Activated CD8-positive, alpha-beta memory T cell treated with anti-CD3 and anti-CD28 coated beads for 36 hours (primary cell): ENCODE measurements around the gene EGF. TPM values are rescaled to one million over a fixed set of nuclear protein-coding genes. Genes with fewer than 3 reads are reported as not detected.
"Not testable (repeated sequence)": the region's sequence is repeated elsewhere in the genome, so short reads cannot be mapped to it uniquely, and the experiment has no call there.

Experiments
- CTCF ChIA-PET: fragments of 350-600 bp; sonication (Branson Sonifier 250); formaldehyde crosslinking; loops from one replicate; lab custom pipeline; 2021; ENCODE audit warnings: antibody characterized with exemption; lab: Charles Lee
- POLR2A ChIA-PET: fragments of 350-600 bp; sonication (Branson Sonifier 250); formaldehyde crosslinking; loops from one replicate; lab custom pipeline; 2021; ENCODE audit warnings: antibody characterized with exemption; lab: Charles Lee
- total RNA-seq, 2 experiments: library from RNA; stranded (reverse); gene quantifications; one replicate each; pipeline ENCODE4 v1.2.3, GENCODE V29; 2021

Gene EGF
- total RNA-seq, 2 experiments from 2014 or later, result not detected

DNA sequence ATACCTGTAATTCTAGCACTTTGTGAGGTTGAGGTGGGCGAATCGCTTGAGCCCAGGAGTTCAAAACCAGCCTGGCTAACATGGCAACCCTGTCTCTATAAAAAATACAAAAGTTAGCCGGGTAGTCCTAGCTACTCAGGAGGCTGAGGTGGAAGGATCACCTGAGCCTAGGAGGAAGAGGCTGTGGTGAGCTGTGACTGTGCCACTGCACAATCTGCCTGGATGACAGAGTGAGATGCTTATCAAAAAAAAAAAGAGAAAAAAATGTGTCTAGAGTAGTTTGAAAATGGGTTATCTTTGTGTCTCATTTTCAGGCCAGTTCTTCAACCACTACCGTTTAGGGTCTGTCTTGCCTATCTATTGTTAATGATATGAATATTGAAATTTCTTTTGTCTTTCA, 98.1 kb downstream of the EGF start:
- CTCF ChIA-PET, result no interaction called here
- POLR2A ChIA-PET, result no interaction called here

DNA sequence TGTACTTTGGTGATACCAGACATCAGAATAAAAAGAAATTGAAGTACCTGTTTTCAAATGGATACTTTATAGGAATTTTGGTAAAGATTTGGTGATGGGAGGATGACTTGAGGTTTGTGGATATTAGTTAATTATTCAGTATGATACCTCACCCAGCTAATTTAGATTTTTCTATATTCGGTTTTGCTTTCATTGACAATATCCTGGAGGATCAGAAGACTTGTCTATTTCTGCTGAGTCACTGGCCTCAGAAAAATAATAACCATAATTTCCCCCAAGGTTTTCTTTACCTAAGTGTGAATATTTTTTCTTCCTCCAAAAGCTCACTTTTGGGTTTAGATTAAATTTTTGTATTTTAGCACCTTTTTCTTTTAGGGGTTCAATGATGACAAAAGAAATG, 100.2 kb downstream of the EGF start:
- ChIA-PET POLR2A (no interaction called here), CTCF (no interaction called here)

DNA sequence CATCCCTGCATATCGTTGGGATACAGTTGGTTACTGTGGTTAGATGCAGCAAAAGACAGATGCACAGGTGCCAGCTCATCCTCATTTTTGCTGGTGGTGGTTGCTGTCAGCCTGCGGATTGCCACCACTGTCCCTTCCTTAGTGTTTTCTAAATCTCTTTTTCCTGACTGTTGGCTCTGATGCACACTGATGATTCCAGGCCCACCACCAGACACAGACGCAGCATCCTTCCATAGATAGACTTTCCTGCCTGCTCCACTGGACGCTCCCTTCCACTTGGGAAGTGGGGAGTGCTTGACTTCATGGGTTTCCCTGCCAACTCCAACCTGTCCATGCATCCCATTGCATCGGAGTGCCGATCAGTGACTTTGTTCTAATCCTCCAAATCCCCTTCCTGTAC, 101.5 kb downstream of the EGF start:
- CTCF ChIA-PET, result no interaction called here
- POLR2A ChIA-PET, result no interaction called here

GRCh38 chr4:110019153-110019552, 106.5 kb downstream of the EGF start:
- ChIA-PET POLR2A (no interaction called here), CTCF (interaction anchor here (0.6 kb wide), 1 partner anchor 657 kb away, joined by 3 read pairs; no protein-coding TSS in a partner anchor)

DNA sequence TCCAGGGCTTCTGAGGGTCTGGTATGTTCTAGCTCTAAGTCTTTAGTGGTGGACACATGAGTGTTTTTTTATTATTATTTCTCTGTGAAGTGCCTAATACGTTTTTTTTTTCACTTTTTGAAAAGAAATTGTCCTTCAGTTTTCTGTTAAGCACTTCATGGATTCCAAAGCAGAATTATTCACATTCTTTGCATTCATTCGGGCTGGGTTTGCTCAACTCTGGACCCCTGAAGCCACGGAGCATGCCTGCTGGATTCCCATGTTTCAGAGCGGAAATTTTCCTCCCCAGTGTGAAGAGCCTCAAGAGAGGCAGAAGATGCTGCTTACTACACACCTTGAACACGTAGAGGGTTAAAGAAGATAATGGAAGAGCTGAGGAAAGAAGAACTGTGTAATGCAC, 107.5 kb downstream of the EGF start:
- ChIA-PET POLR2A (no interaction called here), CTCF (no interaction called here)

GRCh38 chr4:110020646-110021443, 108.2 kb downstream of the EGF start:
- ChIA-PET CTCF (no interaction called here), POLR2A (no interaction called here)

- ChIA-PET CTCF (interaction anchor here (1.2 kb wide), 1 partner anchor 24 kb away, joined by 4 read pairs; no protein-coding TSS in a partner anchor), POLR2A (no interaction called here)
Observed at GRCh38 chr4:110022457-110022856, 109.8 kb downstream of the EGF start.

- ChIA-PET CTCF (no interaction called here), POLR2A (no interaction called here)
Observed at GRCh38 chr4:110025056-110025455, 112.4 kb downstream of the EGF start.

GRCh38 chr4:110025718-110026117, 113.0 kb downstream of the EGF start:
- POLR2A ChIA-PET, result no interaction called here
- CTCF ChIA-PET, result no interaction called here

DNA sequence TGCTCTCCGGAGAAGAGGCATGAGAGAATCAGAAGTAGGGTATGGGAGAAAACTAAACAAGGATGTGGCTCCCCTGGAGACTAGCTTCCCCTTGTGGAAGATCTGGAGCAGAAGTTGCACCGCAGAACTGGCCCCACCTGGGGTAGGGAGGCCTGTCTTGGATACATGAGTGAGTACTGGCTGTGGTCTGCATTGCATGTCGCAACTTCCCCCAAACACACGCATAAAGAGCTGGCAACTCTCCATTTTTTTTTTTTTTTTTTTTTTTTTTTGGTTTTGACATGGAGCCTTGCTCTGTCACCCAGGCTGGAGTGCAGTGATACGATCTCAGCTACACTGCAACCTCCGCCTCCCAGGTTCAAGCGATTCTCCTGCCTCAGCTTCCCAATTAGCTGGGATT, 119.9 kb downstream of the EGF start:
- POLR2A ChIA-PET, result interaction anchor here (0.5 kb wide), 1 partner anchor 195 kb away, joined by 12 read pairs; no protein-coding TSS in a partner anchor
- CTCF ChIA-PET, result no interaction called here

DNA sequence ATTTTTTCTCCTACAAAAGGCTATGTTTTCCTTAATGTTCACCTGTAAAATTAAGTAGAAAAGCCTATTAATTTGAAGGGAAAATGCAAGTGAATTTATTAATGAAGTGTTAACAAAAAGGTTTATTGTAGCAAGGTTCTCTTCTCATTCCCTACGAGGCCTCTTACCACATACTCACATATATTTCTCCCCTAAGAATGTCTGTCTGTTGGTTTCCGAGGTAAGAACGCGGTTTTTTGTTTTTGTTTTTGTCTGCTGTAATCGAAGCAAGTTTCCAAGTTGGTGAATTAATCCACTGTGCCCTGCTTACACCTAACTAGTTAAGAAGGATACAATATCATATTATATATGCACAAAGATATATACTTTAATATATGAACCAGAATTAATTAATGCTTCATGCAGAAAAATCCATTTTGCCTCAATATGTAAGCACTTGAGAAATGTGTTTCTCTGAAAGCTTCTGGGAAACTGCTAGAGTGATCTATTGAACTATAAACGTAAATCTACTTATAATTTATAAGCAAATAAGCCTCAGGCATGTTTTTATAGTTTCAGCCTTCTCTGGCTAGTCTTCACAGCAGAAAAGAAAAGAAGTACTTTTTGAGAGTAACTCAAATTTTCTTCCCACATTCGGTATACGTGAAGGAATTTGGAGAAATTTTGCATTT, 120.8 kb downstream of the EGF start:
- ChIA-PET POLR2A (no interaction called here), CTCF (no interaction called here)

DNA sequence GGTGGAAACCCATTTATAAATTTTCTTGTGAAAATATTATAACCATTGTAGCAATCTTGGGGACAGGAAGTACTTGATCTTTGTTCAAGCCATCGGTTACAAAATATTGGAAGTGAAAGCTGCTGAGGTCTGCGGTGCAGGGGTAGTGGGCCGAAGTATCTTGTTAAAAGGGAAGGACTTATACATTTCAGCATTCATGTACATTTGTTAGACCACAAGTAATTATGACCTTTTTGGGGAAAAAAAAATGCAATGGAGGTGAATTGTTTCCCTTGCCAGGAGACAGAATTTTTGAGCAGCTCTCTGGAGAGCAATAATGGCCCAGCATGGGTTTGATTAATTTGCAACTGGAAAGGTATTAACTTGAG, 121.3 kb downstream of the EGF start:
- ChIA-PET POLR2A (no interaction called here), CTCF (no interaction called here)

DNA sequence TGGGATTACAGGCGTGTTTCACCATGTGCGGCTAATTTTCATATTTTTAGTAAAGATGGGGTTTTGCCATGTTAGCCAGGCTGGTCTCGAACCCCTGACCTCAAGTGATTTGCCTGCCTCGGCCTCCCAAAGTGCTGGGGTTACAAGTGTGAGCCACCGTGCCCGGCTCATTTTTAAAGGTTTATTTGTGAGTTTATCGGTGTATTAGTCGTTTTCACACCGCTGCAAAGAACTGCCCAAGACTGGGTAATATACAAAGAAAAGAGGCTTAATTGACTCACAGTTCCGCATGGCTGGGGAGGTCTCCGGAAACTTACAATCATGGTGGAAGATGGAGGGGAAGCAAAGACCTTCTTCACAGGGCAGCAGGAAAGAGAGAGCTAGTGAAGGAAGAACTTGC, 126.5 kb downstream of the EGF start:
- CTCF ChIA-PET, POLR2A ChIA-PET: not testable (repeated sequence)

- CTCF ChIA-PET, result no interaction called here
- POLR2A ChIA-PET, result no interaction called here
Observed at GRCh38 chr4:110041735-110042134, 129.1 kb downstream of the EGF start.

DNA sequence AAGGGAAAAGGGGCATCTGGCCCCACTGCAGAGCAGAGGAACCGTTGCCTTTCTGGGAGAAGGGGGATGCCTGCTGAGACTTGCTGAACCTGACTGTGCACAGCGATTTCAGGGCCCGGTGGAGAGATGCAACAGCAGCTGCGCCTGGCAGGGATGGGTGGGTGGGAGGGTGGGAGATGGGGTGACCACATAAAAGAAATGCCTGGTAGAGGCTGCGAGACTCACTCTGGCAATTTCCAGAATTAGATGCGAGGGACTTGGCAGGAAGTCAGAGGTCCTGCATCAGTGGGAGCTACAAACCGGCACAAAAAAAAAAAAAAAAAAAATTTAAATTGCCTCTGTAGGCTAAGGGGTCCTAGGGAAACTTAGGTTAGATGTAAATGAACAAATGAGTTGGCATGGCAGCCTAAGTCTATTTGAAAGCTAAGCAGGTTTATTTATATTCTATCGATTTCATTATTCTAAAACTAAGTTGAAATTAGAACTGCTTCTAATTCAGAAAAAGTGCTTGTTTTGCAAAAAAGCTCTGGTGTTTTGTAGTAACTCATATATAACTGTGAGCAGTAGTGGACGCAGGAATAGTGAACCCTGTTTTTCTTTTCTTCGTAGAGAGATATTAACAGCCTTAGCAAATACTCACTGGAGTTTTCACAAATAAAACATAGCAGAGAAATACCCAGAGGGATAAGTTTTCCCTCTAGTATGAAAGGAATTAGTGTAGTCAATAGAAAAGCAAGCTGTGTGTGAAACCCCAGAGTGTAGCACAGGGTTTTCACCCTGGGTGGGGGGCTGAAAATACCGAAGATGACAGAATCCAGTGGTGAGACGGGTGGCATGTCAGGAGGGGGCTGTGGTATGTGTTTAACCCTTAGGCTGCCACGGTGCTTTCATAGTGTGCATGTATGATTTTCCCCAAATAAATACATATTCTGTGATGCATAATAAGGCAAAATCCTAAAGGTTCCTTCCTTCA, 130.1 kb downstream of the EGF start:
- ChIA-PET POLR2A (interaction anchor here (0.6 kb wide), 1 partner anchor 37 kb away, joined by 3 read pairs; no protein-coding TSS in a partner anchor), CTCF (interaction anchor here (1.2 kb wide), 1 partner anchor 9 kb away, joined by 3 read pairs; no protein-coding TSS in a partner anchor)

DNA sequence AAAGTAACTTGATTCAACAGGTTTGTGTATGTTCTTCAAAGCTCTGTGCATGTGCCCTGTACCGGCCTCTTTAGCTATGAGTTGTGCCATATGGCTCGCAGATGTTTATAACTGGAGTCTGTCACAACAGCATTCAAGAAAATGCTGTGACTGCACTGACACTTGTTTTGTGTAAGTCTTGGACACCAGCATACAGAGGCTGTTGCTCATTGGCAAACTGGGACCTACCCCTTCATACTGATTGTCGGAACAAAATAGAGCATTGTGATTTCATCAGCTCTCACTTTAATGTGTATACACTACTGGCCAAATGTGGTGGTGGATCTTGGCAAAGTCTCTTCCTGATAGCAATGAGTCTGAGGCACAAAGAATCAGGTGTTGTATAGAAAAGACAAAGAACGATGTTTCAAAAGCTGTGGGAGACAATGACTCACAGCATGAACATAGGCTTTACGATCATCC, 133.9 kb downstream of the EGF start:
- POLR2A ChIA-PET, result no interaction called here
- CTCF ChIA-PET, result interaction anchor here (1.0 kb wide), 1 partner anchor 14 kb away, joined by 4 read pairs; no protein-coding TSS in a partner anchor

- ChIA-PET CTCF (interaction anchor here (1.4 kb wide), 1 partner anchor 38 kb away, joined by 4 read pairs; no protein-coding TSS in a partner anchor), POLR2A (interaction anchor here (0.6 kb wide), 1 partner anchor 148 kb away, joined by 3 read pairs; the partner anchor contains the start of gene ELOVL6)
Observed at GRCh38 chr4:110049951-110050925, 137.6 kb downstream of the EGF start.
